ENCODE data around the gene KMT5B. TPM values are rescaled to one million over a fixed set of nuclear protein-coding genes. Genes with fewer than 3 reads are reported as not detected.

The KMT5B gene
- total RNA-seq, 1 experiment from 2014 or later, result 45.7 TPM

DNA sequence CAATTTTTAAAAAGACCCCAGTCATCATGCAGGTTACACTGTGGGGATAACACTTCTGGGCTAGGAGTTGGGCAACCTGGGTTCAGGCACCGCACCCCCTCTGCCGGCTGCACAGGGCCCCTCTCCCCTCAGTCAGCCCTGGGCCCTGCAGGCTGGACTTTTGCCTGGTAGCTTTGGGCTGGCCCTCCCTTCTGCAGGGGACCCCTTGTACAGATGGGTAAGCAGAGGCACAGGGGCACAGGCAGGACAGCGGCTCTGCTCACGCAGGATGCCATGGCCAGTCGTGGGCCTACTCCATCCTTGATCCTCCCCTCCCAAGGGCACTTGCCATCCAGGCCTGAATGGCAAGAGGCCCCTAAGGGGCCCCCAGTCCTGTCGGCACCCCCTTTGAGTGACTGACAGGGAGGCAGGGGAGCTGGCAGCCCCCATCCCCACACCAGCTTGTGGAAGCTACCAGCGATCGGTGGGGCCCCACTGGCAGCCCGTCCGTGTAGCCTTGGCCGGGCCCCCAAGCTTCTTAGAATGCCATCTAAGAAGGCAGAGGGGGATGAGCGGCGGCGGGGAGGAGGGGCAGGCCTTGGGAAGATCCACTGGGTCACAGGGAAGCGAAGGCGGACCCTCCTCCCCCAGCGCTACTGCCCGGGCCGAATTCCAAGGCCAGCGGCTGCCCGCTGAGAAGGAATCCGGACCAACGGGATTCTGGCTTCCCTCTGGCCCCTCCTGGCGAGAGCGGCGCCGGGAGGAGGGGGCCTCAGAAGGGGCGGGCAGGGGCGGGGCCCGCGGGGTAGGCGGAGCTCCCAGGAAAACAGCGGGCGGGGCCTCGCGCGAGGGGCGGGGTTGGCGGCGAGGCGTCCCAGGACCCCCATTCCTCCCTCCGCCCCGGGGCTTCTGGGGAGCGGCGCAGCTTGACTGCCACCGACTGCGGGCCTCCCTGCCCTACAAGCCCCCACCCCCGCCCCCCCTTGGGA, 85.1 kb downstream of the KMT5B start:
- Histone ChIP-seq H3K4me1 (replicated peaks; ENCODE audit: insufficient read depth) (peaks cover 81% of the 10 kb centered on the region), H3K4me3 (peak overlapping the region; percentile 57), H3K4me2 (peak overlapping the region; percentile 67), H3K79me2 (ENCODE audit: low read depth) (peaks cover 13% of the 10 kb centered on the region; the same call in 1 of the 2 replicates), H3K9me3 (ENCODE audit: insufficient read depth, low read depth) (peaks cover 12% of the 10 kb centered on the region; the same call in 1 of the 2 replicates), H3F3A (ENCODE audit: insufficient read depth, low read depth) (peaks cover 54% of the 10 kb centered on the region), H3K9me2 (ENCODE audit: insufficient read depth) (no peaks in the 10 kb centered on the region), H3K27me3 (ENCODE audit: insufficient read depth, low read depth) (no peaks in the 10 kb centered on the region), H4K20me1 (ENCODE audit: insufficient read depth) (no peaks in the 10 kb centered on the region), H3K36me3 (ENCODE audit: low read depth) (no peaks in the 10 kb centered on the region), H3K27ac (peak overlapping the region; percentile 97), H2AFZ (peak overlapping the region; percentile 88)
- POLR2A ChIA-PET (ENCODE audit: unreplicated experiment), result interaction anchor here (0.6 to 1.2 kb wide), 10 partner anchors 14 to 754 kb away, joined by 3 to 68 read pairs (median 4); no protein-coding TSS in a partner anchor
- CTCF ChIA-PET, result interaction anchor here (0.6 to 0.7 kb wide), 3 partner anchors 18 to 172 kb away, joined by 3 to 13 read pairs (median 10); no protein-coding TSS in a partner anchor
- intact Hi-C loops (cut with micrococcal nuclease; ENCODE audit: unreplicated experiment), result loop anchor here (1.0 kb wide), 1 partner anchor 18 kb away; no protein-coding TSS in a partner anchor
- DNase-seq, result peak; percentile 86 to 95
- BruUV-seq (replicated peaks), result no TSS peak
- TF ChIP-seq, protein P1, sequence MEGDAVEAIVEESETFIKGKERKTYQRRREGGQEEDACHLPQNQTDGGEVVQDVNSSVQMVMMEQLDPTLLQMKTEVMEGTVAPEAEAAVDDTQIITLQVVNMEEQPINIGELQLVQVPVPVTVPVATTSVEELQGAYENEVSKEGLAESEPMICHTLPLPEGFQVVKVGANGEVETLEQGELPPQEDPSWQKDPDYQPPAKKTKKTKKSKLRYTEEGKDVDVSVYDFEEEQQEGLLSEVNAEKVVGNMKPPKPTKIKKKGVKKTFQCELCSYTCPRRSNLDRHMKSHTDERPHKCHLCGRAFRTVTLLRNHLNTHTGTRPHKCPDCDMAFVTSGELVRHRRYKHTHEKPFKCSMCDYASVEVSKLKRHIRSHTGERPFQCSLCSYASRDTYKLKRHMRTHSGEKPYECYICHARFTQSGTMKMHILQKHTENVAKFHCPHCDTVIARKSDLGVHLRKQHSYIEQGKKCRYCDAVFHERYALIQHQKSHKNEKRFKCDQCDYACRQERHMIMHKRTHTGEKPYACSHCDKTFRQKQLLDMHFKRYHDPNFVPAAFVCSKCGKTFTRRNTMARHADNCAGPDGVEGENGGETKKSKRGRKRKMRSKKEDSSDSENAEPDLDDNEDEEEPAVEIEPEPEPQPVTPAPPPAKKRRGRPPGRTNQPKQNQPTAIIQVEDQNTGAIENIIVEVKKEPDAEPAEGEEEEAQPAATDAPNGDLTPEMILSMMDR (conservative IDR thresholded peaks at IDR 0.05), result no peak
- no peak for TF ChIP-seq EZH2 (IDR thresholded peaks at IDR 0.05; ENCODE audit: low read depth)

DNA sequence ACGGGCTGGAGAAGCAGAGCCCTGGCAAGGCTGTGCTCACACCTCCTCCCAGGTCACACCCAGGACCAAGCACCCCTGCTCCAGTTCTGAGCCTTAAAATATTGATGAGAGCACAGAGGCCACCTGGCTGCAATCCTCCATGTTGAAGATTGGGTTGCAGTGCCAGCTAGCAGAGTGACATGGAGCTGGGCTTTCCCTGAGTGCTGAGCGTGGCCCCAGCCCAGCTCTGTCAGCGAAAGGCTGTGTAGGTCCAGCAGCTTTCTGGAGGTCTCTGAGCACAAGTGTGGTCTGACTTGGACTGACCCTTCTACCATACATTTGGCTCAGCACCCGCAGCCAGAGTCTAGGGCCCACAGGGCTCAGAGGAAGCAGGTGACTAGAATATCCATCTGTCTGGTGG, 87.9 kb downstream of the KMT5B start:
- CTCF ChIA-PET, result interaction anchor here (0.5 to 0.6 kb wide), 2 partner anchors 14 to 27 kb away, joined by 3 to 8 read pairs; no protein-coding TSS in a partner anchor
- BruUV-seq (replicated peaks), result no TSS peak
- POLR2A ChIA-PET (ENCODE audit: unreplicated experiment), result interaction anchor here (0.7 kb wide), 1 partner anchor 115 kb away, joined by 4 read pairs; no protein-coding TSS in a partner anchor
- peaks cover 68% of the 10 kb centered on the region for H3F3A ChIP-seq (ENCODE audit: insufficient read depth, low read depth)
- peaks cover 21% of the 10 kb centered on the region for H3K79me2 ChIP-seq (ENCODE audit: low read depth)
- H3K4me3 ChIP-seq, result no peak overlapping the region
- peak overlapping the region; percentile 100 for H3K4me2 ChIP-seq
- H4K20me1 ChIP-seq (ENCODE audit: insufficient read depth), result peaks cover 2% of the 10 kb centered on the region
- DNase-seq, result no peak
- H2AFZ ChIP-seq, result no peak overlapping the region
- H3K4me1 ChIP-seq (replicated peaks; ENCODE audit: insufficient read depth), result peaks cover 78% of the 10 kb centered on the region
- intact Hi-C loops (cut with micrococcal nuclease; ENCODE audit: unreplicated experiment), result no loop called here
- H3K27me3 ChIP-seq (ENCODE audit: insufficient read depth, low read depth), result no peaks in the 10 kb centered on the region
- H3K9me2 ChIP-seq (ENCODE audit: insufficient read depth), result no peaks in the 10 kb centered on the region
- TF ChIP-seq EZH2 (IDR thresholded peaks at IDR 0.05; ENCODE audit: low read depth), result no peak
- TF ChIP-seq, protein P1 (conservative IDR thresholded peaks at IDR 0.05), result no peak
- H3K27ac ChIP-seq, result peak overlapping the region; percentile 97
- no peaks in the 10 kb centered on the region for H3K9me3 ChIP-seq (ENCODE audit: insufficient read depth, low read depth)
- no peaks in the 10 kb centered on the region for H3K36me3 ChIP-seq (ENCODE audit: low read depth)

DNA sequence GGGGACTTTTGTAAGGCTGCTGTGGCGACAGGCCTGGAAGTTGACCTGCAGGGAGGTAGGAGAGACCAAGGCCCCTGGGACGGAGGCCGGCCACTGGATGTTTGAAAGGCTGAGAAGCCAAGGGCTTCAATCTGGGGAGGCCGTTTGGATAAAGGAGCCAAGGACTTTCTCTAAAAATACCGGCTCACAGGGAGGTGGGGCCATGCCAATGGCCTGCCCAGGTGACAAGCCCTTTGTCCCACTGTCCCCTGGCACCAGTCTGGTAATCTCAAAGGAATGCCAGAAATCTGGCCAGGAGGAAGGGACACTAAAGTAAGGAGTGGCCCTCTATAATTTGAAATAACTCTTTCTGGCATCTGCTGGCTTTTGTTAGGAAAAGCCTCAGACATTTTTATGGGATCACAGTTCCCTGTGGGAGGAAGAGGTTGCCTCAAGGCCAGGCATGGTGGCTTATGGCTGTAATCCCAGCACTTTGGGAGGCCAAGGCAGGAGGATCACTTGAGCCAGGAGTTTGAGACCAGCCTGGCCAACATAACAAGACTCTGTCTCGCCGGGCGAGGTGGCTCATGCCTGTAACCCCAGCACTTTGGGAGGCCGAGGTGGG, 90.1 kb downstream of the KMT5B start:
- peaks cover 60% of the 10 kb centered on the region for H3F3A ChIP-seq (ENCODE audit: insufficient read depth, low read depth)
- peaks cover 77% of the 10 kb centered on the region for H3K4me1 ChIP-seq (replicated peaks; ENCODE audit: insufficient read depth)
- no peak overlapping the region for H2AFZ ChIP-seq
- no peaks in the 10 kb centered on the region for H3K27me3 ChIP-seq (ENCODE audit: insufficient read depth, low read depth)
- intact Hi-C loops (cut with micrococcal nuclease; ENCODE audit: unreplicated experiment), result loop anchor here (1.0 to 5.0 kb wide), 3 partner anchors 23 to 109 kb away; no protein-coding TSS in a partner anchor
- TF ChIP-seq, protein P1 (conservative IDR thresholded peaks at IDR 0.05), result no peak
- DNase-seq, result peak; percentile 92 to 99
- CTCF ChIA-PET, result no interaction called here
- peak overlapping the region; percentile 70; the same call in 1 of the 2 replicates for H3K4me3 ChIP-seq
- H3K9me3 ChIP-seq (ENCODE audit: insufficient read depth, low read depth), result no peaks in the 10 kb centered on the region
- peaks cover 43% of the 10 kb centered on the region for H3K79me2 ChIP-seq (ENCODE audit: low read depth)
- POLR2A ChIA-PET (ENCODE audit: unreplicated experiment), result no interaction called here
- BruUV-seq (replicated peaks), result no TSS peak
- H3K4me2 ChIP-seq, result peak overlapping the region; percentile 100
- H3K9me2 ChIP-seq (ENCODE audit: insufficient read depth), result no peaks in the 10 kb centered on the region
- H3K36me3 ChIP-seq (ENCODE audit: low read depth), result peaks cover 11% of the 10 kb centered on the region
- H3K27ac ChIP-seq, result peak overlapping the region; percentile 97
- peaks cover 23% of the 10 kb centered on the region for H4K20me1 ChIP-seq (ENCODE audit: insufficient read depth)

Measured in PC-9 (cell line).